ENCODE data around the gene MUC13. TPM values are rescaled to one million over a fixed set of nuclear protein-coding genes. Genes with fewer than 3 reads are reported as not detected.
A peak's percentile ranks its signal among the peaks of the same experiment; 100 is the strongest.

The MUC13 gene
- total and polyA plus RNA-seq, 7 donors: 1.4 to 440 (median 119) TPM; not detected in 3

DNA sequence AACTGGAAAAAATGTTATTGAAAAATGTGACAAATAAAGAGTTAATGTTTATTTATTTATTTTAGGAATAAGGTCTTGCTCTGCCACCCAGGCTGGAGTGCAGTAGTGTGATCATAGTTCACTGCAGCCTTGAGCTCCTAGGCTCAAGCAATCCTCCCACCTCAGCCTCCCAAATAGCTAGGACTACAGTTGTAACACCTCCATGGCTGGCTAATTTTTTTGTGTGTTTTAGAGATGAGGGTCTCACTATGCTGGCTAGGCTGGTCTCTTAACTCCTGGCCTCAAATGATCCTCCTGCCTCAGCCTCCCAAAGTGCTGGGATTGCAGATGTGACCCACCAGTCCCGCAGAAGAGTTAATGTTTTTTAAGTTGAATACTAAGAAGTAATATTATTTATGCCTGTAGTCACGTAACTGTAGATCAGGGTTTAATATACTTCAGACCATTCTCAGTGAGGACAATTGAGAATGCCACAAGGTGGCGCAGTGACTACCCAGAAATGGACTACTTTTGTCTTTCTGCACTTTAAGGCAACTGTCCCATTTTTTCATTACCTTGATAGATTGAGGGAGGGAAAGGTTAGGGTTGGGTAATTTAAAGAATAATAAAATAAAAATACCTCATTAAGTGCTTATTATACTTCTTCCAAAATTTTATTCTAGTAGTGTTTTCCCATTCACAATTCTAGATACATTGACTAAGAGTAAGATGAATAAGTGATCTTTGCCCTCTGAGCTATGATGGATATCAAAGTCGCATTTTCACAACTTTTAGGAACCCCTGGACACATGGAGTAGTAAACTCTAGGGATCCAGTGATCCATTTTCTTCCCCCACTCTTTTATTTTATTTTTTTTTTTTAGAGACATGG is 6.0 kb downstream of the MUC13 start:
- Histone ChIP-seq H3K4me1 (peaks cover 0 to 4% (median 0%) of the 10 kb centered on the region in 4 donors), H3K4me3 (no peak overlapping the region), H3K36me3 (no peaks in the 10 kb centered on the region), H3K9me3 (no peaks in the 10 kb centered on the region), H3K27ac (no peak overlapping the region), H3K27me3 (no peaks in the 10 kb centered on the region)
- TF ChIP-seq POLR2AphosphoS5 (IDR thresholded peaks at IDR 0.05): no peak
- TF ChIP-seq, protein P1, sequence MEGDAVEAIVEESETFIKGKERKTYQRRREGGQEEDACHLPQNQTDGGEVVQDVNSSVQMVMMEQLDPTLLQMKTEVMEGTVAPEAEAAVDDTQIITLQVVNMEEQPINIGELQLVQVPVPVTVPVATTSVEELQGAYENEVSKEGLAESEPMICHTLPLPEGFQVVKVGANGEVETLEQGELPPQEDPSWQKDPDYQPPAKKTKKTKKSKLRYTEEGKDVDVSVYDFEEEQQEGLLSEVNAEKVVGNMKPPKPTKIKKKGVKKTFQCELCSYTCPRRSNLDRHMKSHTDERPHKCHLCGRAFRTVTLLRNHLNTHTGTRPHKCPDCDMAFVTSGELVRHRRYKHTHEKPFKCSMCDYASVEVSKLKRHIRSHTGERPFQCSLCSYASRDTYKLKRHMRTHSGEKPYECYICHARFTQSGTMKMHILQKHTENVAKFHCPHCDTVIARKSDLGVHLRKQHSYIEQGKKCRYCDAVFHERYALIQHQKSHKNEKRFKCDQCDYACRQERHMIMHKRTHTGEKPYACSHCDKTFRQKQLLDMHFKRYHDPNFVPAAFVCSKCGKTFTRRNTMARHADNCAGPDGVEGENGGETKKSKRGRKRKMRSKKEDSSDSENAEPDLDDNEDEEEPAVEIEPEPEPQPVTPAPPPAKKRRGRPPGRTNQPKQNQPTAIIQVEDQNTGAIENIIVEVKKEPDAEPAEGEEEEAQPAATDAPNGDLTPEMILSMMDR (IDR thresholded peaks at IDR 0.05): peak; percentile 43 to 78 (median 58)
- TF ChIP-seq EP300 (IDR thresholded peaks at IDR 0.05): no peak
- WGBS, 2 donors: 21 to 32% methylated on average over 4 of the region's 4 CpGs
- intact Hi-C loops (cut with DNase I): loop anchor here (2.0 to 10.0 kb wide), 3 partner anchors 136 to 508 kb away; no protein-coding TSS in a partner anchor
- peak; percentile 77 for DNase-seq

DNA sequence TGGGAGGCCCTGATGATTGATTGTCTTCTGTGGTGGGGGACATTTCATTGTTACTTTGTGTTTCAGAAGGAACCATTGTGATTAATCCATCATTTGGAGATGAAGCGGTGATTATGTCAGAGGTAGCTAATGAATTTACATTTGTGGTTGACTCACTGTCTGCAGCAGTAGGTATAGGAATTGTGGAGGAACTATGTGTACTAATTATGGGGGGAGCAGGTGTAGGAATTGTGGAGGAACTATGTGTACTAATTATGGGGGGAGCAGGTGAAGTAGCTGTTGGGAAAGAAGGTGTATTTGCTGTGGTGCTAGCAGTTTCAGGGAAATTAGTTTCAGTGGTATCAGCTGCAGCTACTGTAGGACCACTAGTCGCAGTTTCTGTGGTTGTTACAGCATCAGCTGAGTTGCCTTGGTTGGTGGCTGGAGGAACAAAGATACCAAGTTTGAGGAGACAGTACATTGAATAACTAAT is 6.9 kb downstream of the MUC13 start:
- no peak for DNase-seq
- intact Hi-C loops (cut with DNase I): loop anchor here (2.0 to 10.0 kb wide), 3 partner anchors 137 to 509 kb away; no protein-coding TSS in a partner anchor
- Histone ChIP-seq H3K27me3 (no peaks in the 10 kb centered on the region), H3K27ac (no peak overlapping the region), H3K36me3 (no peaks in the 10 kb centered on the region), H3K4me1 (peaks cover 0 to 4% (median 0%) of the 10 kb centered on the region in 4 donors), H3K9me3 (no peaks in the 10 kb centered on the region), H3K4me3 (no peak overlapping the region)
- peak in 1 of 2 donors; percentile 5 for TF ChIP-seq POLR2A (IDR thresholded peaks at IDR 0.05)
- no peak for TF ChIP-seq POLR2AphosphoS5 (IDR thresholded peaks at IDR 0.05)
- WGBS, 2 donors: 88 to 90% methylated on average over 2 of the region's 2 CpGs

DNA sequence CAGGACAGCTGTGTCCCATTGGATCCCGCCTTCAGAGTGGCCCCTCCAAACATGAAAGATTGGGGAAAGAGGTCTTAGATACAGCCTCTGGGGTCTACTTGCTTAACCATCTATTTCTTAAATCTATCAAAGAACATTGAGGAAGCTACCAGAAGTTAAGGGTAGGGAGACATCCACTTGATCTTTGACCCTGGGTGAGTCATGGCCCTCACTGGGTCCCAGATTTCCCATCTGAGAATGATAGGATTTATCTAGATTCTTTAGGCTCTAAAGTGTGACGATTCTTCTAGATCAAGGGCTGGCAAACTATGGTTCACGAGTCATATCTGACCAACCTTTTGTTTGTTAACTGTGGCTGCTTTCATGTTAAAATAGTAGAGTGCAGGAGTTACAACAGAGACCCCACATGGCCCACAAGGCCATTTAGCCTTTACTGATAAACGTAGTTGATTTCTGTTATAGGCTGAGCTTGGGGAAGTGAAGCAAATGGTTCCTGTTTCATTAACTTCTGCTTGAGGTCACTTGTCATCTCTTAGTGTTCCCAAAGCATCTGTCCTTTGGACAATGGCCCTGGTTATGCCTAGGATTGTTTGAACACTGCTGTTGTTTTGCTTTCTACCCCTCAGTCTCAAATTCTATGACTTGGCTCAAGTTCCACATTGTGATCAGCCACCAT is 8.0 kb downstream of the MUC13 start:
- intact Hi-C loops (cut with DNase I): loop anchor here (10.0 kb wide), 2 partner anchors 138 to 238 kb away; no protein-coding TSS in a partner anchor
- Histone ChIP-seq H3K4me3 (no peak overlapping the region), H3K4me1 (peaks cover 0 to 4% (median 0%) of the 10 kb centered on the region in 4 donors), H3K9me3 (no peaks in the 10 kb centered on the region), H3K27ac (no peak overlapping the region), H3K27me3 (no peaks in the 10 kb centered on the region), H3K36me3 (no peaks in the 10 kb centered on the region)
- TF ChIP-seq POLR2AphosphoS5 (IDR thresholded peaks at IDR 0.05): no peak
- TF ChIP-seq EP300 (IDR thresholded peaks at IDR 0.05): no peak
- TF ChIP-seq, protein P1 (IDR thresholded peaks at IDR 0.05): no peak
- no peak for TF ChIP-seq POLR2A (IDR thresholded peaks at IDR 0.05)
- DNase-seq: no peak
- WGBS, 2 donors: 69 to 84% methylated on average over 4 of the region's 4 CpGs

DNA sequence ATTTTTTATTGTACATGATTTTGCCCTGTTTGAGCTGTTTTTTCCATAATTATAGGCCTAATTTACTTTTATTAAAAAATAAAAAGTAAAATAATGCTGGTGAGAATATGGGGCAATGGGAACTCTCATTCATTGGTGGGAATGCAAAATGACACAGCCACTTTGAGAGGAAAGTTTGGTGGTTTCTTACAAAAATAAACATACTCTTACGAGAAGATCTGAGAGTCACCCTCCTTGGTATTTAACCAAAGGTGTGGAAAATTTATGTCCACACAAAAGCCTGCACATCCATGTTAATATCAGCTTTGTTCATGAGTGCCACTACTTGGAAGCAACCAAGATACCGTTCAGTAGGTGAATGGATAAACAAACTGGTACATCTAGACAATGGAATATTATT is 9.8 kb downstream of the MUC13 start:
- no peak overlapping the region for H3K4me3 ChIP-seq
- DNase-seq: no peak
- 82 to 85% methylated on average over 2 of the region's 2 CpGs for WGBS, 2 donors
- intact Hi-C loops (cut with DNase I): loop anchor here (10.0 kb wide), 2 partner anchors 140 to 240 kb away; no protein-coding TSS in a partner anchor
- peaks cover 0 to 4% (median 0%) of the 10 kb centered on the region in 4 donors for H3K4me1 ChIP-seq
- no peaks in the 10 kb centered on the region for H3K27me3 ChIP-seq
- TF ChIP-seq POLR2AphosphoS5 (IDR thresholded peaks at IDR 0.05) (no peak), EP300 (IDR thresholded peaks at IDR 0.05) (no peak), POLR2A (IDR thresholded peaks at IDR 0.05) (no peak)
- TF ChIP-seq, protein P1 (IDR thresholded peaks at IDR 0.05): no peak
- H3K27ac ChIP-seq: no peak overlapping the region
- no peaks in the 10 kb centered on the region for H3K9me3 ChIP-seq
- no peaks in the 10 kb centered on the region for H3K36me3 ChIP-seq

DNA sequence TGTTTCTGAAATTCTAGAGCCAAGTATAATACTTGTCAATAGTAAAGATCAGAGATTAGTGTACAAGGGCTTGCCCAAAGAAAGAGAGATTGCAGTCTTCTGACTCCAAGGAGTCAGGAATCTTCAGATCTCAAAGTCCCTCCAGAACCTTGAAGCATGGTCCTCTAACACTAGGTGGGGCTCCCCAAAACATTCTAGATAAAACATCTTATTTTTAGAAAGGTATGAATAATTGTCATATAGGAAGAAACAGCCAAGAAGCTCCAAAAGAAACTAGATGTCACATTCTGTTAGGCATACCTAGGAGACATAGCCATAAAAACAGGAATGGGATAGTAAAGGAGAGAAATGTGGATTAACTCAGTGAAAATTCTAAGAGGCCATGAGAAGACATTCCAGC is 10.7 kb downstream of the MUC13 start:
- no peaks in the 10 kb centered on the region for H3K36me3 ChIP-seq
- no peak for DNase-seq
- no peak overlapping the region for H3K27ac ChIP-seq
- no peaks in the 10 kb centered on the region for H3K9me3 ChIP-seq
- H3K4me1 ChIP-seq: peaks cover 0 to 4% (median 0%) of the 10 kb centered on the region in 4 donors
- H3K27me3 ChIP-seq: no peaks in the 10 kb centered on the region
- TF ChIP-seq, protein P1 (IDR thresholded peaks at IDR 0.05): no peak
- TF ChIP-seq POLR2A (IDR thresholded peaks at IDR 0.05) (no peak), POLR2AphosphoS5 (IDR thresholded peaks at IDR 0.05) (no peak), EP300 (IDR thresholded peaks at IDR 0.05) (no peak)
- intact Hi-C loops (cut with DNase I): loop anchor here (10.0 kb wide), 2 partner anchors 141 to 241 kb away; no protein-coding TSS in a partner anchor
- H3K4me3 ChIP-seq: no peak overlapping the region
